ENCODE results near the gene SMPX.

SMPX gene

GRCh38 chrX:21766101-21766500 lies 8.2 kb upstream of the SMPX start:
- in situ Hi-C loops (cut with MboI; ENCODE audit: low pct_unique_long_range_greater_than_20kb, low sequenced_read_pairs, unreplicated experiment) = no loop called here
- no peak for TF ChIP-seq CTCF (IDR thresholded peaks at IDR 0.05; ENCODE audit: extremely low read depth, insufficient read depth, missing control alignments)
- DNase-seq (ENCODE audit: low spot score) = no peak

- no peak for DNase-seq (ENCODE audit: low spot score)
- in situ Hi-C loops (cut with MboI; ENCODE audit: low pct_unique_long_range_greater_than_20kb, low sequenced_read_pairs, unreplicated experiment) = no loop called here
- TF ChIP-seq CTCF (IDR thresholded peaks at IDR 0.05; ENCODE audit: extremely low read depth, insufficient read depth, missing control alignments) = no peak
These were observed 6.1 kb upstream of the SMPX start for GRCh38 chrX:21764008-21764407.

GRCh38 chrX:21758488-21758887 lies 572 bp upstream of the SMPX start:
- in situ Hi-C loops (cut with MboI; ENCODE audit: low pct_unique_long_range_greater_than_20kb, low sequenced_read_pairs, unreplicated experiment) = no loop called here

GRCh38 chrX:21756785-21757529 lies 959 bp downstream of the SMPX start:
- no peak for DNase-seq (ENCODE audit: low spot score)
- no peak for TF ChIP-seq CTCF (IDR thresholded peaks at IDR 0.05; ENCODE audit: extremely low read depth, insufficient read depth, missing control alignments)
- in situ Hi-C loops (cut with MboI; ENCODE audit: low pct_unique_long_range_greater_than_20kb, low sequenced_read_pairs, unreplicated experiment) = no loop called here

More at GRCh38 chrX:21758488-21758887, 572 bp upstream of the SMPX start:
- no peak for TF ChIP-seq CTCF (IDR thresholded peaks at IDR 0.05; ENCODE audit: extremely low read depth, insufficient read depth, missing control alignments)
- no peak for DNase-seq (ENCODE audit: low spot score)

GRCh38 chrX:21749924-21750323 lies 8.0 kb downstream of the SMPX start:
- TF ChIP-seq CTCF (IDR thresholded peaks at IDR 0.05; ENCODE audit: extremely low read depth, insufficient read depth, missing control alignments) = no peak
- DNase-seq (ENCODE audit: low spot score) = no peak
- in situ Hi-C loops (cut with MboI; ENCODE audit: low pct_unique_long_range_greater_than_20kb, low sequenced_read_pairs, unreplicated experiment) = loop anchor here (25.0 kb wide), 1 partner anchor 1213 kb away; no protein-coding TSS in a partner anchor

- no peak for DNase-seq (ENCODE audit: low spot score)
- no peak for TF ChIP-seq CTCF (IDR thresholded peaks at IDR 0.05; ENCODE audit: extremely low read depth, insufficient read depth, missing control alignments)
- in situ Hi-C loops (cut with MboI; ENCODE audit: low pct_unique_long_range_greater_than_20kb, low sequenced_read_pairs, unreplicated experiment) = loop anchor here (25.0 kb wide), 1 partner anchor 1211 kb away; no protein-coding TSS in a partner anchor
These were observed 9.7 kb downstream of the SMPX start for GRCh38 chrX:21748235-21748634.

Measured in GM13977 (cell line).